ENCODE measurements around the gene CACFD1. TPM values are rescaled to one million over a fixed set of nuclear protein-coding genes. Genes with fewer than 3 reads are reported as not detected.

CACFD1 gene
- total RNA-seq, 4 donors from 2014 or later, result 7.0 to 28.3 (median 10.1) TPM

DNA sequence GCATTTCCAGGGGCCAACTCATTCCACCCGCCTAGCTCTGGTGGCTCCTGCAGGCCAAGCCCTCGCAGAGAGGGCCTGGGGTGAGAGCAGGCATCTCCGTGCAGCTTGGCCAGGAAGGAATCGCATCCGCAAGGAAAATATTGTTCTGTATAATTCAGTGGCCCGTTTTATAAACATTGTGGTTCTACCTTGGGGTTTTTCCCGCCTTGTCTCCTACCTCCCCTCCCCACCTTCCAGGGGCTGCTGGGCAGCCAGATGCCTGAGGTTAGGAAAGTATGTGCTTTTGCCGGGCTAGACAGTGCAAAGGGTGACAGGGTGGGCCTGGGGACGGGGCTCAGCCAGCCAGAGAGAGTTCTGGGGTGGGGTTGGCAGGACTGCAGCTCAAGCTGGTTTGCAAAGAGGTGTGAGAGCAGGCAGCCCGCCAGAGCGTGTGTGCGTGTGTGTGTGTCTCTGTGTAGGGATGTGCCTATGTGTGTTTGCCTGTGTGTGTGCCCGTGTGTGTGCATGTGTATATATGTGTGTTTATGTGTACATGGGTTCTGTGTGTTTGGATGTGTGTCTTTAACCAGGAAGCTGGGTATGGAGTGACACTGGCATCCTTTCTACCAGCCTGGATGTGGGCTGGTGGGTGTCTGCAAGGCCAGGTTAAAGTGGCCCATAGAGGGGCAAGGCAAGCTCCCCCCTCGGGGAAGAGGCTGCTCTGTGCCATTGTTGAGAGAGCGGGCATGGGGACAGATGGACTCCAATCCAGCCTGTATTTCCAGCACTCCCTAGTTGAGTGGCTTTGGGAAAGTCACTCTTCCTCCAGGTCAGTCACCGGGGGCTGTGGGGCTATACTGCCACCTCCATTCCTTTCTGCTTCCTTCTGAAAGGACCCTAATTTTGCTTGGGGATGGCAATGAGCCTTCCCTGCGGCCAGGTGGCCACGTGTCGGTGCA is 29.7 kb downstream of the CACFD1 start:
- peaks cover 14 to 19% of the 10 kb centered on the region in 2 donors for H3K4me1 ChIP-seq
- in situ Hi-C loops (cut with MboI; ENCODE audit: low sequenced_read_pairs in 4 of 4), result loop anchor here (5.0 to 25.0 kb wide), 5 partner anchors 75 to 315 kb away; partner anchors contain the start of gene REXO4 (in 2 of the 4)

DNA sequence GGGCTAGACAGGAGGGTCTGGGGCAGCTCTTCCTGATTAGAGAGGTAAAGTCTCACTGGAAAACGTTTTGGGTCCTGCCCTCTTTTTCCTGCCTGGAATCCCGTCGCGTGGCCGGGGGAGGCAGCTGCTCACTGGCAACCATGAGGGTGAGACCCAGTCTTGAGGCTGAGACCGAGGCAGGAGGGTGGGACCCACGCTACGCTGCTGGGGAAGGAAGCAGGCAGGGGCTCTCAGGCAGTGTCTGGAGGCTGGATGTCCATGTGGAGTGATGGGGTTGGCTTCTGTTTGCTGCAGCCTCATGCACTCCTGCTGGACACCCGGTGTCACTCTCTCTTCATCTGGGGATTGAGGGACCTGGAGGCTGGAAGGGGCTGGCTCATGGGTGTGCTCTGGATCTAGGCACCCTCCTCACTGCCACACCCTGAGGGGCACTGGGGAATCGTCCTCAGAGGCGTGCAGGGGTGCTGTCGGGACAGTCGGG is 30.5 kb downstream of the CACFD1 start:
- Histone ChIP-seq H3K4me1 (peaks cover 14 to 19% of the 10 kb centered on the region in 2 donors), H3K27me3 (no peaks in the 10 kb centered on the region), H3K36me3 (no peaks in the 10 kb centered on the region), H3K4me3 (no peak overlapping the region), H3K27ac (no peak overlapping the region), H3K9me3 (no peaks in the 10 kb centered on the region)
- no peak for ATAC-seq
- DNase-seq, result no peak
- in situ Hi-C loops (cut with MboI; ENCODE audit: low sequenced_read_pairs in 4 of 4), result loop anchor here in 1 of 4 donors (25.0 kb wide), 1 partner anchor 303 kb away; no protein-coding TSS in a partner anchor
- no peak for TF ChIP-seq CTCF (IDR thresholded peaks at IDR 0.05 in 4 of 5, conservative IDR thresholded peaks at IDR 0.05 in 1 of 5)
- no peak for TF ChIP-seq POLR2A (IDR thresholded peaks at IDR 0.05)
- intact Hi-C loops (cut with DNase I; ENCODE audit: low total_unique reads), result no loop called here

More for the DNA sequence above, 29.7 kb downstream of the CACFD1 start:
- H3K9me3 ChIP-seq, result no peaks in the 10 kb centered on the region
- H3K36me3 ChIP-seq, result no peaks in the 10 kb centered on the region
- intact Hi-C loops (cut with DNase I; ENCODE audit: low total_unique reads), result loop anchor here (10.0 kb wide), 1 partner anchor 145 kb away; the partner anchor contains the start of genes MED22 and RPL7A
- no peak overlapping the region for H3K4me3 ChIP-seq
- ATAC-seq (no peak), DNase-seq (no peak)
- H3K27me3 ChIP-seq, result no peaks in the 10 kb centered on the region
- no peak for TF ChIP-seq POLR2A (IDR thresholded peaks at IDR 0.05)
- no peak for TF ChIP-seq CTCF (IDR thresholded peaks at IDR 0.05 in 4 of 5, conservative IDR thresholded peaks at IDR 0.05 in 1 of 5)
- no peak overlapping the region for H3K27ac ChIP-seq

- DNase-seq, result no peak
- intact Hi-C loops (cut with DNase I; ENCODE audit: low total_unique reads), result no loop called here
- H3K4me3 ChIP-seq, result no peak overlapping the region
- in situ Hi-C loops (cut with MboI; ENCODE audit: low sequenced_read_pairs in 4 of 4), result loop anchor here in 1 of 4 donors (25.0 kb wide), 1 partner anchor 304 kb away; no protein-coding TSS in a partner anchor
- TF ChIP-seq CTCF (IDR thresholded peaks at IDR 0.05 in 4 of 5, conservative IDR thresholded peaks at IDR 0.05 in 1 of 5), result no peak
- no peak for TF ChIP-seq POLR2A (IDR thresholded peaks at IDR 0.05)
- no peak for ATAC-seq
- H3K4me1 ChIP-seq, result peaks cover 14 to 19% of the 10 kb centered on the region in 2 donors
- no peak overlapping the region for H3K27ac ChIP-seq
- no peaks in the 10 kb centered on the region for H3K9me3 ChIP-seq
- H3K27me3 ChIP-seq, result peaks cover 0 to 2% (median 0%) of the 10 kb centered on the region in 3 donors
- no peaks in the 10 kb centered on the region for H3K36me3 ChIP-seq
These were observed 31.3 kb downstream of the CACFD1 start for GRCh38 chr9:133490865-133491655.

DNA sequence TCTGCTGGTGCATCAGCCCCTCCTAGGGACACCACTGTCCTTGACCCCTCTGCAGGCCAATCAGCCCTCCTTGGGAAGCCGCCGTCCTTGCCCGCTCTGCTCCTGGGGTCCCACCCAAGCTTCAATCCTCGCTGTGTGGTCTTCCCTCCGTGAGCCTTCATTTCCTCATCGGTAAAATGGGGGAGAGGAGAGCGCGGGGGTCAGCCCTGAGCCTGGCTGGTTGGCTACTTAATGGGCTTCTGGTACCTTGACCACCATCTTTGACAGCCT is 31.8 kb downstream of the CACFD1 start:
- intact Hi-C loops (cut with DNase I; ENCODE audit: low total_unique reads) (no loop called here), in situ Hi-C loops (cut with MboI; ENCODE audit: low sequenced_read_pairs in 4 of 4) (loop anchor here in 1 of 4 donors (25.0 kb wide), 1 partner anchor 304 kb away; no protein-coding TSS in a partner anchor)
- Histone ChIP-seq H3K4me3 (no peak overlapping the region), H3K9me3 (no peaks in the 10 kb centered on the region), H3K36me3 (no peaks in the 10 kb centered on the region), H3K4me1 (peaks cover 14 to 19% of the 10 kb centered on the region in 2 donors), H3K27ac (peak overlapping the region in 3 of 4 donors; percentile 53 to 76 (median 64)), H3K27me3 (peaks cover 0 to 2% (median 0%) of the 10 kb centered on the region in 3 donors)
- ATAC-seq (no peak), DNase-seq (no peak)
- TF ChIP-seq POLR2A (IDR thresholded peaks at IDR 0.05) (no peak), CTCF (IDR thresholded peaks at IDR 0.05 in 4 of 5, conservative IDR thresholded peaks at IDR 0.05 in 1 of 5) (no peak)
